SH-SY5Y (cell line): ENCODE data around the gene TNFRSF19.

Source experiments
- GATA2 ChIP-seq: IDR thresholded peaks from 2 replicates; pipeline ENCODE4 v1.6.1; 2011; ENCODE audit warnings: mild to moderate bottlenecking, low read depth, low read length
- GATA3 ChIP-seq: IDR thresholded peaks from 2 replicates; pipeline ENCODE4 v1.6.1; 2011; ENCODE audit warnings: low read depth, mild to moderate bottlenecking, low read length, moderate library complexity

DNA sequence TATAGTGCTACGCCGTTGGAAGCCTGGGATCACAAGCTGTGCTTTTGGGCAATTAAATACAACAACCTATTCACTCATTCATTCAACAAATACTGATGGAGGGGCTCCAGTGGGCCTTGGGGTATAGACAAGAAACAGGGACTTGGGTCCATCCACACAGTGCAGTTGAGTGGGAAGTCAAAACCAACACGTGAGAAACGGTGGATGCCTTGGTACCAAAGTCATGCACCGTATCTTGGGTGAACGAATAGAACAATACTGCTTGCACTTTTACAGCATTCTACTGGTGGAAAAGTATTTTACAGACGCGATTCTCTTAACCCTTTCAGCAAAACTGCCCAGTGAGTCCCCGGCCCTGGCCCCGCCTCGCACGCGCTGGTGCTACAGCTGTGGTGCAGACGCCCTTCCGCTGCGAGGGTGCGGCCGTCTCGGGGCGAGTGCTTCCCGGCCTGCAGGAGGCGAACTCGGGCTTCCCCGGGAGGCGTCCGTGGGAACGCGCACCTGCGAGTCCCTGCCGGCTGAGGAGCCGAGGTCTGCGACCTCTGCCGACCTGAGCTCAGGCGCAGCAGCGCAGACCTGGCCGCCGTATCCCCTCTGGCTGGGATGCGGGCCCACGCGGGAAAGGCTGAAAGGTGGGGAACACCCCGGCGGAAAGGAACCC is 8.3 kb downstream of the TNFRSF19 start:
- TF ChIP-seq GATA2 (no peak), GATA3 (no peak)
